Stimulated activated naive CD8-positive, alpha-beta T cell treated with anti-CD3 and anti-CD28 coated beads, Interleukin-15, amount 100 ng/mL, for 72 hours (primary cell): ENCODE data around the gene SLC25A41.

Source experiments
- ATAC-seq: fragments of 150-1000 bp; cut with Tn5 transposase; 2 replicates; pipeline ENCODE4 v1.10.0; 2021; ENCODE audit warnings: mild to moderate bottlenecking, moderate library complexity
- DNase-seq, 2 donors: peaks; one replicate each; pipeline ENCODE4 v3.0.0; 2021 to 2022
- H3K27ac Mint-ChIP-seq, 2 donors: one replicate each; pipeline ENCODE4 v1.8.0; 2022; ENCODE audit warnings: mild to moderate bottlenecking in 2 of 2, mixed read lengths in 2 of 2, moderate library complexity in 2 of 2
- H3K27me3 Mint-ChIP-seq: one replicate; pipeline ENCODE4 v1.8.0; 2022; ENCODE audit warnings: mixed read lengths
- H3K4me1 Mint-ChIP-seq: one replicate; pipeline ENCODE4 v1.8.0; 2022; ENCODE audit warnings: mild to moderate bottlenecking, mixed read lengths
- H3K4me3 Mint-ChIP-seq, 2 donors: one replicate each; pipeline ENCODE4 v1.8.0; 2022; ENCODE audit warnings: mild to moderate bottlenecking in 2 of 2, mixed read lengths in 2 of 2, moderate library complexity in 1 of 2
- H3K9me3 Mint-ChIP-seq, 2 donors: one replicate each; pipeline ENCODE4 v1.8.0; 2022; ENCODE audit warnings: mixed read lengths in 2 of 2

Gene SLC25A41

GRCh38 chr19:6424195-6424938 is 9.2 kb downstream of the SLC25A41 start, which contains the start of gene KHSRP:
Gene KHSRP (minus strand): TSS chr19:6424811. CDS start chr19:6424701, 110 bp downstream.
- Mint-ChIP-seq H3K27ac (peak within 1 kb of the TSS; percentile 95 to 96), H3K4me3 (peak within 1 kb of the TSS; percentile 92 to 94), H3K9me3 (peaks cover 0 to 7% of the 10 kb centered on the region in 2 donors), H3K27me3 (no peaks in the 10 kb centered on the region), H3K4me1 (peaks cover 47% of the 10 kb centered on the region)
- ATAC-seq (no peak), DNase-seq (peak in 1 of 2 donors; percentile 29)

GRCh38 chr19:6423499-6424194 is 9.9 kb downstream of the SLC25A41 start:
- Mint-ChIP-seq H3K27me3 (no peaks in the 10 kb centered on the region), H3K9me3 (peaks cover 0 to 7% of the 10 kb centered on the region in 2 donors), H3K4me3 (peak overlapping the region; percentile 92 to 94), H3K27ac (peak overlapping the region; percentile 72 to 94), H3K4me1 (peaks cover 50% of the 10 kb centered on the region)
- DNase-seq (peak in 1 of 2 donors; percentile 34), ATAC-seq (no peak)

- H3K4me1 Mint-ChIP-seq, result peaks cover 50% of the 10 kb centered on the region
- H3K9me3 Mint-ChIP-seq, result peaks cover 0 to 7% of the 10 kb centered on the region in 2 donors
- ATAC-seq (no peak), DNase-seq (no peak)
- no peak overlapping the region for H3K4me3 Mint-ChIP-seq
- H3K27me3 Mint-ChIP-seq, result no peaks in the 10 kb centered on the region
- H3K27ac Mint-ChIP-seq, result peak overlapping the region in 1 of 2 donors; percentile 85
Observed at GRCh38 chr19:6421075-6422014, 12.2 kb downstream of the SLC25A41 start.

- Mint-ChIP-seq H3K9me3 (no peaks in the 10 kb centered on the region), H3K4me3 (no peak overlapping the region), H3K27me3 (no peaks in the 10 kb centered on the region), H3K4me1 (peaks cover 35% of the 10 kb centered on the region), H3K27ac (peak overlapping the region in 1 of 2 donors; percentile 48)
- DNase-seq, result no peak
- ATAC-seq, result no peak
Observed at GRCh38 chr19:6418562-6418932, 15.0 kb downstream of the SLC25A41 start.

GRCh38 chr19:6417713-6418561 is 15.6 kb downstream of the SLC25A41 start:
- Mint-ChIP-seq H3K4me1 (peaks cover 29% of the 10 kb centered on the region), H3K27me3 (no peaks in the 10 kb centered on the region), H3K4me3 (no peak overlapping the region), H3K27ac (peak overlapping the region; percentile 31 to 48), H3K9me3 (no peaks in the 10 kb centered on the region)
- ATAC-seq (no peak), DNase-seq (no peak)

GRCh38 chr19:6416658-6417405 is 16.7 kb downstream of the SLC25A41 start:
- Mint-ChIP-seq H3K27me3 (no peaks in the 10 kb centered on the region), H3K4me1 (peaks cover 18% of the 10 kb centered on the region)

GRCh38 chr19:6415591-6416190 is 17.9 kb downstream of the SLC25A41 start:
- Mint-ChIP-seq H3K9me3 (no peaks in the 10 kb centered on the region), H3K4me3 (no peak overlapping the region), H3K27ac (no peak overlapping the region), H3K4me1 (peaks cover 7% of the 10 kb centered on the region), H3K27me3 (no peaks in the 10 kb centered on the region)
- ATAC-seq (peak; percentile 26), DNase-seq (no peak)

More at GRCh38 chr19:6416658-6417405, 16.7 kb downstream of the SLC25A41 start:
- Mint-ChIP-seq H3K27ac (peak overlapping the region in 1 of 2 donors; percentile 82), H3K9me3 (no peaks in the 10 kb centered on the region), H3K4me3 (no peak overlapping the region)
- ATAC-seq (no peak), DNase-seq (no peak)

GRCh38 chr19:6414793-6415590 is 18.6 kb downstream of the SLC25A41 start:
- Mint-ChIP-seq H3K9me3 (no peaks in the 10 kb centered on the region), H3K4me1 (peaks cover 6% of the 10 kb centered on the region), H3K4me3 (no peak overlapping the region), H3K27me3 (no peaks in the 10 kb centered on the region), H3K27ac (no peak overlapping the region)
- DNase-seq (no peak), ATAC-seq (no peak)

- Mint-ChIP-seq H3K4me3 (no peak overlapping the region), H3K4me1 (peaks cover 6% of the 10 kb centered on the region), H3K27me3 (no peaks in the 10 kb centered on the region), H3K9me3 (no peaks in the 10 kb centered on the region), H3K27ac (peak overlapping the region; percentile 67 to 69)
- DNase-seq (no peak), ATAC-seq (no peak)
Observed at GRCh38 chr19:6413721-6414643, 19.6 kb downstream of the SLC25A41 start.

- DNase-seq, result no peak
- no peaks in the 10 kb centered on the region for H3K27me3 Mint-ChIP-seq
- H3K4me3 Mint-ChIP-seq, result no peak overlapping the region
- ATAC-seq, result no peak
- H3K4me1 Mint-ChIP-seq, result no peaks in the 10 kb centered on the region
- no peaks in the 10 kb centered on the region for H3K9me3 Mint-ChIP-seq
- peak overlapping the region in 1 of 2 donors; percentile 69 for H3K27ac Mint-ChIP-seq
Observed at GRCh38 chr19:6413291-6413690, 20.3 kb downstream of the SLC25A41 start.

- peak; percentile 79 for ATAC-seq
- Mint-ChIP-seq H3K27me3 (no peaks in the 10 kb centered on the region), H3K4me1 (no peaks in the 10 kb centered on the region), H3K4me3 (no peak overlapping the region), H3K27ac (no peak overlapping the region), H3K9me3 (no peaks in the 10 kb centered on the region)
- DNase-seq, result peak; percentile 41 to 58
Observed at GRCh38 chr19:6412447-6413091, 21.0 kb downstream of the SLC25A41 start.

GRCh38 chr19:6412061-6412446 is 21.5 kb downstream of the SLC25A41 start:
- peak; percentile 34 for ATAC-seq

More at GRCh38 chr19:6412061-6412446, 21.5 kb downstream of the SLC25A41 start:
- Mint-ChIP-seq H3K4me3 (no peak overlapping the region), H3K9me3 (no peaks in the 10 kb centered on the region), H3K4me1 (no peaks in the 10 kb centered on the region), H3K27me3 (no peaks in the 10 kb centered on the region), H3K27ac (no peak overlapping the region)
- DNase-seq, result no peak
